Osteocyte (in vitro differentiated cells): Measurements from ENCODE around the gene CENPP. TPM values are rescaled to one million over a fixed set of nuclear protein-coding genes. Genes with fewer than 3 reads are reported as not detected.

ENCODE experiments used
- DNase-seq: peaks from one replicate; pipeline ENCODE4 v3.0.0; 2021; ENCODE audit warnings: mixed read lengths; ENCODE audit not compliant: unreplicated experiment; ENCODE audit errors: extremely low spot score
- H3K27ac Mint-ChIP-seq: one replicate; pipeline ENCODE4 v1.8.0; 2021; ENCODE audit warnings: mild to moderate bottlenecking, mixed read lengths; ENCODE audit not compliant: unreplicated experiment
- H3K27me3 Mint-ChIP-seq: one replicate; pipeline ENCODE4 v1.8.0; 2021; ENCODE audit warnings: mixed read lengths; ENCODE audit not compliant: unreplicated experiment
- H3K36me3 Mint-ChIP-seq: one replicate; pipeline ENCODE4 v1.8.0; 2021; ENCODE audit warnings: mixed read lengths; ENCODE audit not compliant: unreplicated experiment
- H3K4me1 Mint-ChIP-seq: one replicate; pipeline ENCODE4 v1.8.0; 2021; ENCODE audit warnings: mixed read lengths; ENCODE audit not compliant: unreplicated experiment
- H3K4me3 Mint-ChIP-seq: one replicate; pipeline ENCODE4 v1.8.0; 2021; ENCODE audit warnings: mild to moderate bottlenecking, moderate library complexity, mixed read lengths; ENCODE audit not compliant: unreplicated experiment
- H3K9me3 Mint-ChIP-seq: one replicate; pipeline ENCODE4 v1.8.0; 2021; ENCODE audit warnings: mixed read lengths; ENCODE audit not compliant: unreplicated experiment
- CTCF ChIP-seq: fragments of 200-600 bp; sonication (generic); IDR thresholded peaks from 2 replicates; pipeline ENCODE4 v1.5.0; 2021; ENCODE audit warnings: antibody characterized with exemption, mild to moderate bottlenecking, moderate library complexity
- total RNA-seq: library from RNA; stranded (reverse); gene quantifications from 2 replicates; pipeline ENCODE4 v1.2.1, GENCODE V29; 2021

The CENPP gene
- total RNA-seq, 1 donor from 2014 or later = 11.6 TPM

- H3K4me1 Mint-ChIP-seq = peaks cover 11% of the 10 kb centered on the region
- TF ChIP-seq CTCF = no peak
Observed at GRCh38 chr9:92613268-92614122, 287.7 kb downstream of the CENPP start.

GRCh38 chr9:92614123-92614510, 288.4 kb downstream of the CENPP start:
- Mint-ChIP-seq H3K9me3 (no peaks in the 10 kb centered on the region), H3K36me3 (peaks cover 53% of the 10 kb centered on the region), H3K27me3 (no peaks in the 10 kb centered on the region), H3K27ac (no peak overlapping the region), H3K4me1 (peaks cover 8% of the 10 kb centered on the region), H3K4me3 (no peak overlapping the region)
- peak; percentile 70 for DNase-seq
- no peak for TF ChIP-seq CTCF

More at GRCh38 chr9:92613268-92614122, 287.7 kb downstream of the CENPP start:
- DNase-seq = peak; percentile 73
- Mint-ChIP-seq H3K4me3 (no peak overlapping the region), H3K27me3 (no peaks in the 10 kb centered on the region), H3K36me3 (peaks cover 48% of the 10 kb centered on the region), H3K9me3 (no peaks in the 10 kb centered on the region), H3K27ac (no peak overlapping the region)

GRCh38 chr9:92614763-92615461, 289.2 kb downstream of the CENPP start:
- DNase-seq = peak; percentile 72
- no peaks in the 10 kb centered on the region for H3K27me3 Mint-ChIP-seq
- no peak for TF ChIP-seq CTCF
- H3K4me1 Mint-ChIP-seq = peaks cover 4% of the 10 kb centered on the region
- H3K36me3 Mint-ChIP-seq = peaks cover 55% of the 10 kb centered on the region
- H3K27ac Mint-ChIP-seq = peak overlapping the region; percentile 39
- no peaks in the 10 kb centered on the region for H3K9me3 Mint-ChIP-seq
- no peak overlapping the region for H3K4me3 Mint-ChIP-seq

DNA sequence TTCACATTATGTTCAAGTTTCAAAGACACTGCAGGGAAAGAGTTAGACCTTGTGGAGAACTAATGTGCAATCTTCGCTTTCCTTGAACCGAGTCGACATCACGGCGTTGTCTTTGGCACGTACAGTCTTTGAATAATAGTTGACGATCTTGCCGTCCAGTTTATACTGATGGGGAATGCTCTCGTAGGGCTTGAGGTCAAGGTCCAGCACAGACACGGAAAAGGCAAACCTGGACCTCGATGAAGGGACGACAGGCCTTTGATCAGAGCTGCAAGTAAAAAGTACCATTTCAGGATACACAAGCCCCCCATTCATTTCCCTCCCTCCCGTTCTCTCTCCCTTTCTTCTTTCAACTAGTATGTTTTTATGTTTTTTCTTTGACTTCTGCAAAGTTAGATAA, 290.0 kb downstream of the CENPP start:
- TF ChIP-seq CTCF = no peak
- no peak overlapping the region for H3K4me3 Mint-ChIP-seq
- DNase-seq = peak; percentile 64
- H3K27ac Mint-ChIP-seq = no peak overlapping the region
- no peaks in the 10 kb centered on the region for H3K27me3 Mint-ChIP-seq
- H3K36me3 Mint-ChIP-seq = peaks cover 59% of the 10 kb centered on the region
- no peaks in the 10 kb centered on the region for H3K9me3 Mint-ChIP-seq
- H3K4me1 Mint-ChIP-seq = peaks cover 4% of the 10 kb centered on the region

- no peak overlapping the region for H3K4me3 Mint-ChIP-seq
- peak; percentile 7 for DNase-seq
- peaks cover 4% of the 10 kb centered on the region for H3K4me1 Mint-ChIP-seq
- no peak overlapping the region for H3K27ac Mint-ChIP-seq
- peaks cover 60% of the 10 kb centered on the region for H3K36me3 Mint-ChIP-seq
- H3K9me3 Mint-ChIP-seq = no peaks in the 10 kb centered on the region
- TF ChIP-seq CTCF = no peak
- no peaks in the 10 kb centered on the region for H3K27me3 Mint-ChIP-seq
Observed at GRCh38 chr9:92616199-92616641, 290.5 kb downstream of the CENPP start.
